Activated naive CD4-positive, alpha-beta T cell treated with anti-CD3 and anti-CD28 coated beads for 36 hours (primary cell): Measurements from ENCODE around the gene HERC3. TPM values are rescaled to one million over a fixed set of nuclear protein-coding genes. Genes with fewer than 3 reads are reported as not detected.

Source experiments
- CTCF ChIA-PET: fragments of 350-600 bp; sonication (Branson Sonifier 250); formaldehyde crosslinking; loops from one replicate; lab custom pipeline; 2021; ENCODE audit warnings: antibody characterized with exemption; lab: Charles Lee
- DNase-seq: peaks from one replicate; pipeline ENCODE4 v3.0.0-alpha.2; 2020
- H3K27ac Mint-ChIP-seq: one replicate; pipeline ENCODE4 v1.8.0; 2021; ENCODE audit warnings: mild to moderate bottlenecking, mixed read lengths
- H3K27me3 Mint-ChIP-seq: one replicate; pipeline ENCODE4 v1.8.0; 2021; ENCODE audit warnings: low read depth, mixed read lengths
- H3K36me3 Mint-ChIP-seq: one replicate; pipeline ENCODE4 v1.8.0; 2021; ENCODE audit warnings: low read depth, mixed read lengths
- H3K4me1 Mint-ChIP-seq: one replicate; pipeline ENCODE4 v1.8.0; 2021; ENCODE audit warnings: low read depth, mixed read lengths
- H3K4me3 Mint-ChIP-seq: one replicate; pipeline ENCODE4 v1.8.0; 2021; ENCODE audit warnings: mild to moderate bottlenecking, moderate library complexity, mixed read lengths
- H3K9me3 Mint-ChIP-seq: one replicate; pipeline ENCODE4 v1.8.0; 2021; ENCODE audit warnings: mixed read lengths
- intact Hi-C: fragments of 100-400 bp; cut with micrococcal nuclease; formaldehyde crosslinking; loops from one replicate; pipeline ENCODE4 v1.15.1; 2023
- total RNA-seq, 2 experiments: library from RNA; stranded (reverse); gene quantifications; one replicate each; pipeline ENCODE4 v1.2.3, GENCODE V29; 2021

HERC3 gene
- total RNA-seq, 2 experiments from 2014 or later = 24.4 to 25.8 TPM

DNA sequence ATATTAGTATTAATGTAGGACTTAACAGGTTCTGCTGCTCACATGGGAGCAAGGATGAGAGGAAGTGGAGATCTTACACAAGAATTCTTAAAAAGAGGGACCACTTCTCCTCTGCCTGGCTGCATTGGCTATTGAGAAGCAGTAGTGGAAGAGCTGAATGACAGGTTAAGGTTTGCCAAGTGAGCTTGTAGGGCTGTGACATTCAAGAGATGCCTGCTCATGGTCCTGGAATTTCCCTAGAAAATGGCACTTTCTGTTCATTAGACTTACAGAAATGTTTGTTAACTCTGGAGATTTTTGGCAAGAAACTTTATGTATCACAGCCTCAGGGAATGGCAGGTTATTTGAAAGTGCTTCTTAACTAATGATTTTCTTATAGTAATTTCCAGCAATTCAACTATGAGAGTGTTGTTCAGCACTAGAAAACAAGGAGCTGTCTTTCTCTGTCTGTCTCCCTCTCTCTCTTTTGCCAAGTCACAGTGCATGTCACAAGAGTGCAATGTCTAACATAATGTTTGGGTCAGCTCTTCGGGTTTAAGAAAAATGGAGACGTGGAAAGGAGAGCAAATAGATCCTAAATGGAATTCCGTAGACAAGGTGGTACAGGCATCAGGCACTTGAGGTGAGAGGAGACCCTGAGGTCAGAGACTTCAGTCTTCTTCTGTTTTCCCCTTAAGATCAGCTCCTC lies 113.7 kb downstream of the HERC3 start:
- DNase-seq = no peak
- Mint-ChIP-seq H3K9me3 (no peaks in the 10 kb centered on the region), H3K4me1 (peaks cover 18% of the 10 kb centered on the region), H3K36me3 (peaks cover 39% of the 10 kb centered on the region), H3K27me3 (no peaks in the 10 kb centered on the region), H3K27ac (no peak overlapping the region), H3K4me3 (no peak overlapping the region)
- CTCF ChIA-PET = interaction anchor here (0.6 to 1.5 kb wide), 6 partner anchors 11 to 118 kb away, joined by 3 to 5 read pairs (median 3); no protein-coding TSS in a partner anchor
- intact Hi-C loops = loop anchor here (2.0 kb wide), 1 partner anchor 87 kb away; no protein-coding TSS in a partner anchor

- peaks cover under 1% of the 10 kb centered on the region for H3K9me3 Mint-ChIP-seq
- H3K27ac Mint-ChIP-seq = no peak overlapping the region
- CTCF ChIA-PET = interaction anchor here (0.7 to 1.5 kb wide), 4 partner anchors 11 to 88 kb away, joined by 3 to 5 read pairs (median 3); no protein-coding TSS in a partner anchor
- intact Hi-C loops = loop anchor here (2.0 kb wide), 1 partner anchor 86 kb away; no protein-coding TSS in a partner anchor
- no peak for DNase-seq
- peaks cover 18% of the 10 kb centered on the region for H3K4me1 Mint-ChIP-seq
- no peak overlapping the region for H3K4me3 Mint-ChIP-seq
- H3K36me3 Mint-ChIP-seq = peaks cover 41% of the 10 kb centered on the region
- no peaks in the 10 kb centered on the region for H3K27me3 Mint-ChIP-seq
Observed at GRCh38 chr4:88706574-88706973, 114.3 kb downstream of the HERC3 start.

- Mint-ChIP-seq H3K4me1 (peaks cover 18% of the 10 kb centered on the region), H3K9me3 (peaks cover 15% of the 10 kb centered on the region), H3K4me3 (no peak overlapping the region), H3K27me3 (no peaks in the 10 kb centered on the region), H3K36me3 (peaks cover 64% of the 10 kb centered on the region), H3K27ac (peak overlapping the region; percentile 65)
- no peak for DNase-seq
- CTCF ChIA-PET = no interaction called here
- intact Hi-C loops = no loop called here
Observed at GRCh38 chr4:88709989-88710388, 117.7 kb downstream of the HERC3 start.

- no peak overlapping the region for H3K4me3 Mint-ChIP-seq
- H3K9me3 Mint-ChIP-seq = peaks cover 28% of the 10 kb centered on the region
- H3K4me1 Mint-ChIP-seq = peaks cover 10% of the 10 kb centered on the region
- H3K27ac Mint-ChIP-seq = no peak overlapping the region
- H3K36me3 Mint-ChIP-seq = peaks cover 79% of the 10 kb centered on the region
- intact Hi-C loops = loop anchor here (2.0 kb wide), 1 partner anchor 23 kb away; no protein-coding TSS in a partner anchor
- CTCF ChIA-PET = interaction anchor here (1.6 kb wide), 1 partner anchor 174 kb away, joined by 4 read pairs; no protein-coding TSS in a partner anchor
- no peaks in the 10 kb centered on the region for H3K27me3 Mint-ChIP-seq
- DNase-seq = no peak
Observed at GRCh38 chr4:88713782-88714181, 121.5 kb downstream of the HERC3 start.

DNA sequence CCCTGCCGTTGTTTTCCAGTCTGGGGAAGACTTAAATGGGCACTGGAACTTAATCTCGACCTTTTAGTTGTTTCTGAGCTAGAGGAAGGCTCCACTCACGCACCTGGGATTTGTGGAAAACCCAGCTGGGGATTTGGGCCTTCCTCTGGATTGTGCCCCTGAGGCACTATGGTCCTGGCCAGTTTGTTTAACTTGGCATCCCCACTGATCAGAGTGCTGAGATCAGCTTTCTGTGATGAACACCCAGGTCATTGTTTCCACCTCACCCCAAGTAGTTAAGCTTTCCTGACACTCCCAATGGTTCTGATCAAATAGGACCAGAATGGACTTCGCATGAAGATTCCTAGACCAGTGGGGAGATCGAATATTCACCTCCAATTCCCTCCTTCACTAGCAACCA lies 125.8 kb downstream of the HERC3 start:
- intact Hi-C loops = no loop called here
- CTCF ChIA-PET = no interaction called here

GRCh38 chr4:88719381-88719780 lies 127.1 kb downstream of the HERC3 start:
- no peak for DNase-seq
- Mint-ChIP-seq H3K36me3 (peaks cover 48% of the 10 kb centered on the region), H3K4me3 (no peak overlapping the region), H3K9me3 (peaks cover 16% of the 10 kb centered on the region), H3K4me1 (no peaks in the 10 kb centered on the region), H3K27ac (no peak overlapping the region), H3K27me3 (no peaks in the 10 kb centered on the region)
- intact Hi-C loops = no loop called here
- CTCF ChIA-PET = no interaction called here

More for the DNA sequence above, 125.8 kb downstream of the HERC3 start:
- Mint-ChIP-seq H3K27me3 (no peaks in the 10 kb centered on the region), H3K36me3 (peaks cover 58% of the 10 kb centered on the region), H3K4me3 (no peak overlapping the region), H3K9me3 (peaks cover 18% of the 10 kb centered on the region), H3K27ac (no peak overlapping the region), H3K4me1 (no peaks in the 10 kb centered on the region)
- DNase-seq = no peak

- Mint-ChIP-seq H3K4me1 (no peaks in the 10 kb centered on the region), H3K27me3 (no peaks in the 10 kb centered on the region), H3K9me3 (peaks cover 10% of the 10 kb centered on the region)
Observed at GRCh38 chr4:88720451-88721428, 128.5 kb downstream of the HERC3 start.

DNA sequence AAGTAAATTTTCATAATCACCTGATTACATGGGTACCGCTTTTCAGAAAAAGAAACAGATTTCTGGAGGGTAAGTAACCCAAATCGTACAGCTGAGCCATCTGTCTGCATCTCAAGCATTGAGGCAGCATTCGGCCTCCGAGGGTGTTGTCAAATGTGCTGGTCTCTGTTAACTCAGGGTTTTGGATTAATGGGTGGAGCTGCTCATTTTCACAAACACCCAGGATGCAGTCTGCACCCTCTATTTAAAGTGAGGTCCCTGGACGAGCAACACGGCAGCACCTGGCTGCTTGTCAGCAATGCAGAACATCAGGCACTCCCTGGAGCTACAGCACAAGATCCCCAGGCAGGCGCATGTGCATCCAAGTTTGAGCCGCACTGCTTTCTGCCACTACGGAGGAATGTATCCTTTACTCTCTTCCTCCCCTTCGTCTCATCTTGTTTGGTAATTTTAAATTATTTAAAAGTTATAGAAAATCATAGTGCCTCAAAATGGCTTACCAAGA lies 130.0 kb downstream of the HERC3 start:
- DNase-seq = no peak
- CTCF ChIA-PET = no interaction called here
- H3K4me1 Mint-ChIP-seq = no peaks in the 10 kb centered on the region
- no peak overlapping the region for H3K27ac Mint-ChIP-seq
- peaks cover 21% of the 10 kb centered on the region for H3K36me3 Mint-ChIP-seq
- peaks cover 4% of the 10 kb centered on the region for H3K9me3 Mint-ChIP-seq
- H3K27me3 Mint-ChIP-seq = no peaks in the 10 kb centered on the region
- no peak overlapping the region for H3K4me3 Mint-ChIP-seq
- intact Hi-C loops = no loop called here

More at GRCh38 chr4:88720451-88721428, 128.5 kb downstream of the HERC3 start:
- peaks cover 35% of the 10 kb centered on the region for H3K36me3 Mint-ChIP-seq
- DNase-seq = no peak
- no peak overlapping the region for H3K27ac Mint-ChIP-seq
- CTCF ChIA-PET = interaction anchor here (0.6 kb wide), 1 partner anchor 182 kb away, joined by 6 read pairs; no protein-coding TSS in a partner anchor
- H3K4me3 Mint-ChIP-seq = no peak overlapping the region
- intact Hi-C loops = no loop called here

GRCh38 chr4:88722828-88723227 lies 130.5 kb downstream of the HERC3 start:
- DNase-seq = no peak
- Mint-ChIP-seq H3K4me1 (no peaks in the 10 kb centered on the region), H3K9me3 (no peaks in the 10 kb centered on the region), H3K4me3 (no peak overlapping the region), H3K27ac (no peak overlapping the region), H3K27me3 (no peaks in the 10 kb centered on the region), H3K36me3 (peaks cover 16% of the 10 kb centered on the region)
- intact Hi-C loops = no loop called here
- CTCF ChIA-PET = no interaction called here

- Mint-ChIP-seq H3K4me3 (no peak overlapping the region), H3K36me3 (peaks cover 5% of the 10 kb centered on the region), H3K4me1 (no peaks in the 10 kb centered on the region), H3K27me3 (no peaks in the 10 kb centered on the region), H3K9me3 (no peaks in the 10 kb centered on the region), H3K27ac (no peak overlapping the region)
- CTCF ChIA-PET = interaction anchor here (1.6 kb wide), 1 partner anchor 185 kb away, joined by 6 read pairs; no protein-coding TSS in a partner anchor
- DNase-seq = no peak
- intact Hi-C loops = no loop called here
Observed at GRCh38 chr4:88724406-88724805, 132.1 kb downstream of the HERC3 start.

DNA sequence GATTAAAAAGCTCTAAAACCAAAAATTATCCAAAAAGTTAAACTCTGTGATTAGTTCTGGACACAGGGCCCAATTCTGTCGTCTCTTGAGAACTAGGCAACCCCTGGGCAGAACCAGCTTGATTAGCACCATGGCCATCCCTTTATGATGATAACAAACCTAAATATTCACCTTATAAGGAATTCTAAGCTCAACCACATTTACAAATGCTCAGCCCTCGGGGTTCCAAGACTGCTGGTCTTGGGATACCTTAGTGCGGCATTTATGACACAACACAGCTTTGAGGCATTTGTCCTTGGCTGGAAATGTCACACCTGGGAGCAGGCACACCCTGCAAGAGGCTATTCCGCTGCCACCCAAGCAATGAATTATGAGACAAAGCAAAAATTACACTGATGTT lies 132.9 kb downstream of the HERC3 start:
- CTCF ChIA-PET = interaction anchor here (0.8 to 1.6 kb wide), 2 partner anchors 11 to 186 kb away, joined by 3 to 6 read pairs; no protein-coding TSS in a partner anchor
- intact Hi-C loops = no loop called here
- Mint-ChIP-seq H3K4me1 (no peaks in the 10 kb centered on the region), H3K27me3 (no peaks in the 10 kb centered on the region), H3K9me3 (no peaks in the 10 kb centered on the region), H3K36me3 (peaks cover 5% of the 10 kb centered on the region), H3K27ac (no peak overlapping the region), H3K4me3 (no peak overlapping the region)
- DNase-seq = no peak

DNA sequence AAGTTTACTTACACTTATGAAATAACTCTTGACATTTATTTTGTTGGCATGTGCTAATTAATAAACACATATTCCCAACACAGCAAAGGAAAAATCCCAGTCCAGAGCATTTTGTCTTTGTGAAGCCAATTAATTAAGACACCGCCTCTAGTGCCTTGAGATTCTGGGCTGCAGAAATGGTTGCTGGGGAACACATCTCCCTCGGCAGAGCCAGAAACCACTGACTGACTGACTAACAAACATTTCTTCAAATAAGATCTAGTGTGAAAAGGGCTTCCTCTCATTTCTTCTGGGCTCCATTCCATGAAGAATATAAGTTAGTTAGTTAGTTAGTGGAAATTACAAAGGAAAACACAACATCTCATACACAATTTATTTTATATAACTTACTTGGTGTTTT lies 133.7 kb downstream of the HERC3 start:
- no peak overlapping the region for H3K27ac Mint-ChIP-seq
- H3K36me3 Mint-ChIP-seq = peaks cover 5% of the 10 kb centered on the region
- H3K4me1 Mint-ChIP-seq = no peaks in the 10 kb centered on the region
- no peak for DNase-seq
- H3K27me3 Mint-ChIP-seq = no peaks in the 10 kb centered on the region
- intact Hi-C loops = no loop called here
- CTCF ChIA-PET = interaction anchor here (1.6 kb wide), 1 partner anchor 186 kb away, joined by 6 read pairs; no protein-coding TSS in a partner anchor
- no peak overlapping the region for H3K4me3 Mint-ChIP-seq
- no peaks in the 10 kb centered on the region for H3K9me3 Mint-ChIP-seq
